ENCODE measurements around the gene CYTH2.

The CYTH2 gene

GRCh38 chr19:48473161-48473966 is 4.2 kb downstream of the CYTH2 start:
- no peak for TF ChIP-seq SIN3A (IDR thresholded peaks at IDR 0.05; ENCODE audit: borderline replicate concordance, insufficient read depth, low read length)
- no peak for TF ChIP-seq TAF1 (IDR thresholded peaks at IDR 0.05; ENCODE audit: borderline replicate concordance, insufficient read depth, low read length)
- TF ChIP-seq REST (IDR thresholded peaks at IDR 0.05; ENCODE audit: insufficient read depth in 1 of 2, low read depth in 2 of 2, low read length in 2 of 2) = no peak
- TF ChIP-seq FOXP2 (optimal IDR thresholded peaks at IDR 0.05; ENCODE audit: borderline replicate concordance, extremely low read depth, extremely low read length, insufficient read depth) = no peak
- TF ChIP-seq POLR2AphosphoS5 (IDR thresholded peaks at IDR 0.05; ENCODE audit: low read depth, low read length) = no peak; the same call in 1 of the 2 replicates

GRCh38 chr19:48474084-48474592 is 5.0 kb downstream of the CYTH2 start:
- TF ChIP-seq SIN3A (IDR thresholded peaks at IDR 0.05; ENCODE audit: borderline replicate concordance, insufficient read depth, low read length) (no peak), POLR2AphosphoS5 (IDR thresholded peaks at IDR 0.05; ENCODE audit: low read depth, low read length) (no peak), REST (IDR thresholded peaks at IDR 0.05; ENCODE audit: insufficient read depth in 1 of 2, low read depth in 2 of 2, low read length in 2 of 2) (no peak), FOXP2 (optimal IDR thresholded peaks at IDR 0.05; ENCODE audit: borderline replicate concordance, extremely low read depth, extremely low read length, insufficient read depth) (no peak), TAF1 (IDR thresholded peaks at IDR 0.05; ENCODE audit: borderline replicate concordance, insufficient read depth, low read length) (no peak)

- TF ChIP-seq FOXP2 (optimal IDR thresholded peaks at IDR 0.05; ENCODE audit: borderline replicate concordance, extremely low read depth, extremely low read length, insufficient read depth) = no peak
- no peak for TF ChIP-seq POLR2AphosphoS5 (IDR thresholded peaks at IDR 0.05; ENCODE audit: low read depth, low read length)
- TF ChIP-seq TAF1 (IDR thresholded peaks at IDR 0.05; ENCODE audit: borderline replicate concordance, insufficient read depth, low read length) = no peak
- no peak for TF ChIP-seq SIN3A (IDR thresholded peaks at IDR 0.05; ENCODE audit: borderline replicate concordance, insufficient read depth, low read length)
- TF ChIP-seq REST (IDR thresholded peaks at IDR 0.05; ENCODE audit: insufficient read depth in 1 of 2, low read depth in 2 of 2, low read length in 2 of 2) = no peak
Measured at GRCh38 chr19:48475369-48476068, 6.3 kb downstream of the CYTH2 start.

GRCh38 chr19:48476176-48476575 is 7.0 kb downstream of the CYTH2 start:
- TF ChIP-seq POLR2AphosphoS5 (IDR thresholded peaks at IDR 0.05; ENCODE audit: low read depth, low read length) (no peak), SIN3A (IDR thresholded peaks at IDR 0.05; ENCODE audit: borderline replicate concordance, insufficient read depth, low read length) (no peak), REST (IDR thresholded peaks at IDR 0.05; ENCODE audit: insufficient read depth in 1 of 2, low read depth in 2 of 2, low read length in 2 of 2) (no peak), FOXP2 (optimal IDR thresholded peaks at IDR 0.05; ENCODE audit: borderline replicate concordance, extremely low read depth, extremely low read length, insufficient read depth) (no peak), TAF1 (IDR thresholded peaks at IDR 0.05; ENCODE audit: borderline replicate concordance, insufficient read depth, low read length) (no peak)
